Activated CD4-positive, CD25-positive, alpha-beta regulatory T cell treated with anti-CD3 and anti-CD28 coated beads, Interleukin-2, amount 50 U/mL, for 24 hours (primary cell): ENCODE data around the gene ARSI.

Experiments
- ATAC-seq, 2 donors: fragments of 150-1000 bp; cut with Tn5 transposase; one replicate each; pipeline ENCODE4 v1.10.0; 2021; ENCODE audit warnings: mild to moderate bottlenecking in 1 of 2, moderate library complexity in 1 of 2

The ARSI gene

DNA sequence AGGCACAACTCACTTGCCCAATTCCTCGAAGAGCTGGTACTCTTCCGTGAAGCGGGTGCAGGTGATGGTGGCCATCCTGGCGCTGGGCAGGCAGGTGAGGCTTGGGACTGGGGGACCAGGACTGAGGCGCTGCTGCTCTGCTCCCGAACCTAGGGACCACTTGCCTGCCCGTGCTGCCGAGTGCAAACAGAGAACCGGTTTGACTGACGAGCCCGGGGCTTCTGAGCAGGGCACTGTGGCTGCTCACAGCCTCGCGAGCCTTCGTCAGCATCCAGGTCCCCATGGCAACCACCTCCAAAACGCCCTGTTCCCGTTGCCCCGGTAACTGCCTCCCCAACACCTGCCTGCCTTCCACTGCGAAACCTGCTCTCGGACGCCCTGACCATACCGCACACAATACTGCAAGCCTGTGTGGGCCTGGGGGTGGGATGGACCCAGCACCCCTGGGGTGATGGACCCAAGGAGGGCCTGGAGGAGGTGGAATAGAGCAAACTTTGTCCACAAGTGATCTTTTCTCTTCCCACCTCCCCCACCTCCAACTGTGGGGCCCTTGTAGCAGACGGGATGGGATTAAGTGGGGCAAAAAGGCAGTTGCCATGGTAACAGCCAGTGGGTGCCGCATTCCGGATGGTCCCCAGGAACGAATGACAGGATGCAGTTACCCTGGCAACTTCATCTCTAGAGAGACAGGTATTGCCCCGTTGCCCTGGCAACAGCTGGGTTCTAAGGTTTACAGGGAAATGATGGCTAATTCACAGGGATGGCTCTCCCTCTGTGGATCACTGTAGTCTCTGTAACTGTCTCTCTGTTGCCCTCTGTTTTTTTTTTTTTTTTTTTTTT lies 12.9 kb downstream of the ARSI start, which contains the start of gene CAMK2A:
TSS of gene CAMK2A (minus strand) at position 223 of the 840 bp plus-strand sequence. CDS start at position 75, 148 bp downstream.
- ATAC-seq = no peak

DNA sequence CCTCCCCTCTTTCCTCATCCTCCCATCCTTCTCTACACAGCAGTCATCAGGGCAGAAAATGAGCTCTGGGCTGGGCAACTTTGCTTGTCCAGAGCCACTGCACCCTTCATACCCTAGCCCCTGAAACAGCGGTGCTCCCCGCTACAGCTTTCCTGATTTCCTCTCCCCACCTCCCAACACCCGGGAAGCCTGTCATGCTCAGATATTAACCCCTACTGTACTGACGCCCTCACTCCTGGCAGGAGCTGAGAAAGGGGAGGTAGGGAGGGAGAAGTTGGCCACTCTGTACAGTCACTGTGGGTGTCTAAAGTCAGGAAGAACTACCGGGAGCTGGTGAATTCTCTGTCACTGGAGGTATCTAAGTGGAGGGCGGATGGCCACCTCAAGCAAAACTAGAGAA lies 13.9 kb downstream of the ARSI start:
- no peak for ATAC-seq

- ATAC-seq = no peak
Measured at GRCh38 chr5:150288361-150288760, 14.3 kb downstream of the ARSI start.

- no peak for ATAC-seq
Measured at GRCh38 chr5:150286820-150287219, 15.9 kb downstream of the ARSI start.

- no peak for ATAC-seq
Measured at GRCh38 chr5:150285114-150285513, 17.6 kb downstream of the ARSI start.

DNA sequence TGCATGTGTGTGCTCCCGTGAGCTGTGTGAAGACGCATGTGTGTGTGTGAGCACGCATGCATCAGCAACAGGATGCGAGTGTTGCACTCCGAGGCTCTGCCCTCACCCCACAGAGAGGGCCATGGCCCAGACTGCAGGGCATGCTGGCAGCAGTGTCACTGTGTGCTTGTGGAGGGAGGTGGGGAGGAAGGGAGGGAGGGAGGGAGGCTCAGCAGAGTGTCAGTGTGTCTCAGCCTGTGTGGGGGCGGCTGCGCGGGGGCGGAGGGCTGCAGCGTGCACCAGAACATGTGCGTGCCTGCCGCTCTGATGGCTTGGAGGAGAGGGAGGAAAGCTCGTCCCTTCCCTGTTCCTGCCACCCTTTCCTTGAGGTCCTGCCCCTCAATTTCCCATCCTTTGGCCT lies 18.4 kb downstream of the ARSI start:
- ATAC-seq = no peak

DNA sequence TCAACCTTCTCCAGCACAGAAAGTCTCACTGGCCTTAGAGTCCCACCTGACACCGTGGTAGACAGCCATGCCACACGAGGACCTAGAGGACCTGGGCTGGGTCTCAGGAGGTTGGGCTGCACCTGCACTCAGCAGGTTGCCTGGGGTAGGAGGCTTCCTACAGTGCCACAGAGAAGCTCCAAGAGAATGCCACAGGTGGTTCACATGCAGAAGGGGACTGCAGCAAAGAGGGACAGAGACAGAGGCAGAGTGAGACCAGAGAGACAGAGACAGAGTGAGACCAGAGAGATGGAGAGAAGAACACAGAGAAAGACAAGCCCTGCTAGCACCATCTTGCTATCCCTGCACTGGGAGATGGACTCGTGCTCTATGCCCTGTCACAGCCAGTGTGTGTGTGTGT lies 18.8 kb downstream of the ARSI start:
- ATAC-seq = no peak

- ATAC-seq = no peak
Measured at GRCh38 chr5:150281987-150282386, 20.7 kb downstream of the ARSI start.

DNA sequence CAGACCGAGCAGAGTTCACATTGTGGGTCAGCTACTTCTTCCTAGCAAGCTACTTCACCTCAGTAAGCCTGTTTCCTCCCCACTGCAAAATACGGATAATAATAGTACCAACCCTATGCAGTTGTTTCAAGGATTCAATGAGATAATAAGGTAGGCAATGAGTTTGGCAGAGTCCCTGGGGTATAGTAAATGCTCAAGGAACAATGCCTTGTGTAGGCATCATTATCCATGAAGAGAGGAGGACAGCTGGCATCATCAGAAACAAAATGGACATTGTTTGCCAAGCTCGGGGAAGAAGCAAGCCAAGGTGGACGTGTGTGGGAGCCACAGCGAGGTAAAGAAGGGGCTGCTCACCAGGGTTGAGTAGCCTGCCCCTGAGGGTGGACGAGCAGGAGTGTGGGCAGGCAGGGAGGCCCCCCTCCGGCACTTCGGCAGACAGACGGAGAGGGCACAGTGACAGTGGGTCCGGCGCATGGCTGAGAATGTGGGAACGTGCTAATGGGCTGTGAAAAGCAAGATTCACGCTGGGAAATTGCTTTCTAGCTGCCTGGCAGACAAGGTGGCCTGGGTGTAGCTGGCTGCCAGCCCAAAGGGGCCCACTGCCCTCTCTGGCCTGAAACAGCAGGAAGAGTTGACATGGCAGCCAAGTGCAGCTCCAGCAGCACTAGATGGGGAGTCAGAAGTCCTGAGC lies 23.2 kb downstream of the ARSI start:
- ATAC-seq = no peak

- no peak for ATAC-seq
Measured at GRCh38 chr5:150278916-150279315, 23.8 kb downstream of the ARSI start.

DNA sequence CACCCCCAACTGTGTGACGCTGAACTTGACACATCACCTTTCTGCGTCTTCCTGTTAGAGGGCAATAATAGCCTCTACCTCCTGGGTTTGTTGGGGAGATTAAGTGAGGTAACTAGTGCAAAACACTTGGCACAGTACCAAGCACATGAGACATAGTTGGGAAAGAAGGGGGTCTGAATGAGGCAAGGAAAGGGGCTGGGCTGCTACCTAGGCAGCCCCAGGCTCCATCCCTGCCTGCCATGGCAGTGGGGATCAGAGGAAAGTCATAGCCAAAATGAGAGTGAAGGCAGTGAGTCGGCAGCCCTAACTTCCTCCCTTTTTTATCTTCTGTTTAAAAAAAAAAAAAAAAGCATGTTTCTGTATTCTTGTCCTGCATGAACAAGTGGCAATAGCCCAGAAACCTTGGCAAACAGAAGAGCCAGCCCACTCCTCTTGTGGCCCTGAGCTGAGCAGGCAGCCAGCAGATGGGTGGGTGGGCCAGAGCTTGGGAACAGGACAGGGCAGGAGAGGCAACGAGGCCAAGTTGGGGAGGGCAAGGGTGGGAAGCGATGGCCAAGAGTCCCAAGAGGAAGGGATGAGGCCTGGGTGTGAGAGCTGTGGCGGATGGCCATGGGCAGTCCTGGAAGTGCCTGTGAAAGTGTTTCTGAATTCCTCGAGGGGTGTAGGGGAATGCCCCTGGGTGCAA lies 24.5 kb downstream of the ARSI start:
- no peak for ATAC-seq

GRCh38 chr5:150277043-150277442 lies 25.7 kb downstream of the ARSI start:
- no peak for ATAC-seq

DNA sequence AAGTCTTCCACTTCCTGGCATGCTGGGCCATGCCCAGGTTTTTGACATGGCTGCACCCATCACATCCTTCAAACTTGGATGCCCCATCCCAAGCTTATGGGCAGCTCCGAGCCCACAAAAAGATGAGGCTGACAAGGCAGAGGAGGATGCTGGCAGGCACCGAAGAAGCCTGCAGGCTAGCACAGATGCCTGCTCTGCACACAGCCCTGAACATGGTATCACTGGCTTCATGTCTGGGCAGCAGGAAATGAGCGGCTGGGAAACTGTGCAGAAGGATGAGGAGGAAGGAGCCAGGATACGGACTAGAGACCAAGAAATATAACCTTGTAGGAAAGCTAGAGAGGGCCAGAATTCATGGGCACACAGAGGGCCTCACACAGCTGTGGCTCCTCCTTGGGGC lies 27.9 kb downstream of the ARSI start:
- no peak for ATAC-seq

- ATAC-seq = no peak
Measured at GRCh38 chr5:150272531-150272930, 30.2 kb downstream of the ARSI start.

DNA sequence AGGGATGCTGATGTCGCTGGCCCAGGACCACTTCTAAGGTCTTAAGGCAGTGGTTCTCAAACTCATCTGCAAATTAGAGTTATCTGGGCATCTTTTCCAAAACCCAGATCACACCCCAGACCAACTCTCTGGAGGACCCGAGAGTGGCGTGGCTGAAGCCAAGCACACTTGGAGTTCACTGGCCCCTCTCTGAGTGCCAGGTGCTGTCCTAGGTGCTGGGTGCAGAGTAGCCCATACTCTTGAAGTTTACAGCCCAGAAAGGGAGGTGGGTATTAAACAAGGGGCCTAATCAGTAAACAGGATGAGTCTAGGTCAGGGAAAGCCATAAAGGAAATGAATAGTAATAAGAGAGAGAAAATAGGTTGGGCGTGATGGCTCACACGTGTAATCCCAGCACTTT lies 30.8 kb downstream of the ARSI start:
- ATAC-seq = no peak

DNA sequence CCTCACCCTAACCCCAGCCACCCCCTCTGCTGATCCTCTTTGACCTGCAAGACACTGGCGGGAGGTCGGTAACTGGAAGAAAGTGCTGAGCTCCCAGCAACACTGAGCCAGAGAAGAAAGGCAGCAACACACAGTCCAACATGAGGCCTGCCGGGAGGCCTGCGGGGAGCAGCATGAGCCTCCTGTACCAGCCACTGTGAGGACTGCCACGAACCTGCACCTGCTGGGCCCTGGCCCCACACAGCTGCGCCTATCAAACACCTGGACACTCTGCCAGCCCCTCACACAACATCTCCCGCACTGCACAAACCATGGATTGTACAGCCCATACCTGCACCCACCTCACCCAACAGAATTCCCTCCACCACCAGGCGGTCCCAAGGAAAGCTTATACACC lies 31.4 kb downstream of the ARSI start:
- ATAC-seq = no peak

DNA sequence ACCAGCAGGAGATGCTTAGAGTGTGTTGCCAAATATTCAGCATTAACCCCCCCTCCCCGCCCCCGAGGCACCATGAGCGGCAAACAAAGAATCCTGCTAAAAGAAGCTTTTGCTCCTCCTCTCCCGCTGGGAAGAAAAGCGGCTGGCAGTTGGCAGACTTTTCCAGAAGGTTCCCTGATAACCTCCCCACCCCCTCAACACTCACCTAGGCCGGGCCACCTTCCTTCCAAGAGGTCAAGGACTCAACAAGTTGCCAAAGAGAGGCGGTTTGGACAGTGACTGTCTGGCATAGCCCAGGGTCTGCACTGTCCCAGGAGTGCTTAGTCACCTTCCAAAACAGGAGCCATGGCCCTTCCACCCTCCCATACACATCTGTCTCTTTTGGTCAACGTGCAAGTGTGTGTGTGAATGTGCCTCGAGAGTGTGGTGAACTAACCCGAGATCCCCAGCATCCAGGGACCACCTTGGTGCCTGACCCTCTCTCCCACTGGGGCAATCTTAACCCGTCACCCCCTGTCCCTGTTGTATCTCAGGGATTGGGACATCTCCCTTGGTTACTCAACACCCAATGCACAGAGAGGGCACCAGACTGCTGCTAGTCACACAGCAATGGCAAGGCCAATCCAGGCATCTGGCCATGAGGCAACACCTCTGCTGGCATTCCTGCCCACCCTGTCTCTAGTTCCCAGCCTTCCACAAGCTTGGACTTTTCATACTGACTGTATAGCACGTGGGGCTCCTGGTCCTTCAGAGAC lies 32.0 kb downstream of the ARSI start:
- no peak for ATAC-seq

- no peak for ATAC-seq
Measured at GRCh38 chr5:150266871-150267291, 35.8 kb downstream of the ARSI start.

- ATAC-seq = no peak
Measured at GRCh38 chr5:150265870-150266383, 36.8 kb downstream of the ARSI start.

DNA sequence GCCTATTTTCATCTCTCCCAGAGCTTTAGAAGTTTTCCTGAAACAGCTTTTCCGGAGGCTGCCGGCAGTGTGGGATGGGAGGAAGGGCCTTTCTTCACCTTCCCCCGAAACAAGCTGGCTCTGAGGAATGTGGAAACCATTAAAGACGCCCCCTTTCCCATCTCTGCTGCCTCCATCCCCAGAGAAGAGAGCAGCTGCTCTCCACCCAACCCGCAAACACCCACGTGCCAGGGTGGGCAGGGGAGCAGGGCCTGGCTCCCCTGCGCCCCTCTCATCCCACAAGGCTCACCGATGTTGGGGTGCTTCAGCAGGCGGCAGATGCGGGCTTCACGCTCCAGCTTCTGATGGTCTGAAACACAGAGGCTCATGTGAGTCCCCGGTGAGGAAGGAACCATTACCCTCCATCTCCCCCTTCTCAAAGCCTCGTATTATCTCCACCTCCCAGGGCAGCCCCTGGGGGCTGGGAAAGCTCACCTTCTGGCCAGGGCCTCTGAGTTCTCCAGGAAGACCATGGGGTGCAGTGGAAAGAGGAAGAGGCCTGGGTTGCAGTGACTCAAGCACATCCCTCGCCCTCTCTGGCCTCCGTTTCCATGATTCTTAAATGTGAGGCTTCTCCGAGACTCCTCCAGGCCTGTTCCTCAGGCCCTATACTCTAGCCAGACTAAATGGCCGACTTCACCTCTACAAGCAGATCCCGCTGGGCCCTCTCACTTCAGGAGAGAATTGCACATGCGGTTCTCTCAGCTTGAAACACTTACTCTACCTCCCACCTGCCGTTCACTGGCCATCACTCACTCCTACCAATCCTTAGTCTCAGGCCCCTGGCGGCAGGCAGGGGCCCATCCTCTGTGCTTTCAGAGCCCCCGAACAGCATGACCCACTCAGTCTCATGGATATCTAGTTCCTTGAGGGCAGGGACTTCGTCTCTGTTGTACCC lies 37.8 kb downstream of the ARSI start:
- ATAC-seq = no peak
